Measurements from ENCODE around the gene ZNF341.

GRCh38 chr20:33810259-33810658 is 78.5 kb downstream of the ZNF341 start:
- TF ChIP-seq, protein P1, sequence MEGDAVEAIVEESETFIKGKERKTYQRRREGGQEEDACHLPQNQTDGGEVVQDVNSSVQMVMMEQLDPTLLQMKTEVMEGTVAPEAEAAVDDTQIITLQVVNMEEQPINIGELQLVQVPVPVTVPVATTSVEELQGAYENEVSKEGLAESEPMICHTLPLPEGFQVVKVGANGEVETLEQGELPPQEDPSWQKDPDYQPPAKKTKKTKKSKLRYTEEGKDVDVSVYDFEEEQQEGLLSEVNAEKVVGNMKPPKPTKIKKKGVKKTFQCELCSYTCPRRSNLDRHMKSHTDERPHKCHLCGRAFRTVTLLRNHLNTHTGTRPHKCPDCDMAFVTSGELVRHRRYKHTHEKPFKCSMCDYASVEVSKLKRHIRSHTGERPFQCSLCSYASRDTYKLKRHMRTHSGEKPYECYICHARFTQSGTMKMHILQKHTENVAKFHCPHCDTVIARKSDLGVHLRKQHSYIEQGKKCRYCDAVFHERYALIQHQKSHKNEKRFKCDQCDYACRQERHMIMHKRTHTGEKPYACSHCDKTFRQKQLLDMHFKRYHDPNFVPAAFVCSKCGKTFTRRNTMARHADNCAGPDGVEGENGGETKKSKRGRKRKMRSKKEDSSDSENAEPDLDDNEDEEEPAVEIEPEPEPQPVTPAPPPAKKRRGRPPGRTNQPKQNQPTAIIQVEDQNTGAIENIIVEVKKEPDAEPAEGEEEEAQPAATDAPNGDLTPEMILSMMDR (IDR thresholded peaks at IDR 0.05), result no peak
- TF ChIP-seq POLR2A (IDR thresholded peaks at IDR 0.05), result no peak
